ENCODE results near the gene PRELID3B. TPM values are rescaled to one million over a fixed set of nuclear protein-coding genes. Genes with fewer than 3 reads are reported as not detected.

PRELID3B gene
- total and polyA plus RNA-seq, 2 of the 13 experiments (the other 11 are each of a cell fraction or from before 2014, with no cell fraction given) = 23.3 to 42.6 TPM

GRCh38 chr20:59015812-59016711, 26.5 kb downstream of the PRELID3B start (continued):
- TF ChIP-seq ZNF782 (CRISPR knock-in tag; IDR thresholded peaks at IDR 0.05; ENCODE audit: borderline replicate concordance) = no peak
- TF ChIP-seq ZNF790 (CRISPR knock-in tag; IDR thresholded peaks at IDR 0.05; ENCODE audit: borderline replicate concordance) = peak; percentile 29; the same call in 1 of the 2 replicates
- TF ChIP-seq ZNF296 (CRISPR knock-in tag; conservative IDR thresholded peaks at IDR 0.05) = peak; percentile 67; the same call in 1 of the 2 replicates
- TF ChIP-seq NFRKB (IDR thresholded peaks at IDR 0.05) = no peak
- TF ChIP-seq ZBTB37 (CRISPR knock-in tag; IDR thresholded peaks at IDR 0.05) = no peak
- TF ChIP-seq NFKB2 (CRISPR knock-in tag; IDR thresholded peaks at IDR 0.05; ENCODE audit: borderline replicate concordance) = no peak
- TF ChIP-seq TOE1 (CRISPR knock-in tag; IDR thresholded peaks at IDR 0.05) = peak; percentile 72; the same call in 1 of the 2 replicates
- TF ChIP-seq SRSF1 (optimal IDR thresholded peaks at IDR 0.05; ENCODE audit: low read depth, low read length) = no peak
- TF ChIP-seq TFDP2 (CRISPR knock-in tag; IDR thresholded peaks at IDR 0.05) = peak; percentile 94
- TF ChIP-seq CBX2 (IDR thresholded peaks at IDR 0.05; ENCODE audit: low read depth, low read length) = no peak
- no peak for TF ChIP-seq CBX2 (CRISPR knock-in tag; IDR thresholded peaks at IDR 0.05; ENCODE audit: low read depth)
- no peak for TF ChIP-seq CAMTA2 (CRISPR knock-in tag; IDR thresholded peaks at IDR 0.05; ENCODE audit: borderline replicate concordance)
- no peak for TF ChIP-seq HMG20A (CRISPR knock-in tag; IDR thresholded peaks at IDR 0.05; ENCODE audit: borderline replicate concordance)
- TF ChIP-seq ZNF766 (CRISPR knock-in tag; IDR thresholded peaks at IDR 0.05; ENCODE audit: borderline replicate concordance) = peak; percentile 33; the same call in 1 of the 2 replicates
- TF ChIP-seq PBX3 (CRISPR knock-in tag; IDR thresholded peaks at IDR 0.05; ENCODE audit: borderline replicate concordance) = no peak
- no peak for TF ChIP-seq ZNF724P (CRISPR knock-in tag; IDR thresholded peaks at IDR 0.05; ENCODE audit: borderline replicate concordance)
- no peak for TF ChIP-seq ZNF251 (CRISPR knock-in tag; IDR thresholded peaks at IDR 0.05)
- TF ChIP-seq SUZ12 (IDR thresholded peaks at IDR 0.05; ENCODE audit: low read depth, low read length) = no peak
- peak; percentile 58; the same call in 1 of the 2 replicates for TF ChIP-seq AKAP8 (CRISPR knock-in tag; IDR thresholded peaks at IDR 0.05)
- TF ChIP-seq ZNF605 (CRISPR knock-in tag; IDR thresholded peaks at IDR 0.05) = peak; percentile 89
- peak; percentile 92 for TF ChIP-seq TGIF2 (CRISPR knock-in tag; IDR thresholded peaks at IDR 0.05)
- no peak for TF ChIP-seq ARNT (IDR thresholded peaks at IDR 0.05)
- peak; percentile 70 for TF ChIP-seq ZNF124 (CRISPR knock-in tag; IDR thresholded peaks at IDR 0.05)
- no peak for TF ChIP-seq ZNF180 (CRISPR knock-in tag; IDR thresholded peaks at IDR 0.05; ENCODE audit: borderline replicate concordance, low read depth)
- TF ChIP-seq ZFY (CRISPR knock-in tag; IDR thresholded peaks at IDR 0.05) = peak; percentile 65
- TF ChIP-seq ZFP36 (IDR thresholded peaks at IDR 0.05; ENCODE audit: borderline replicate concordance, low read depth, low read length, partially characterized antibody) = no peak

Measured in HepG2 (cell line).